ENCODE results near the gene DAW1.

DAW1 gene

DNA sequence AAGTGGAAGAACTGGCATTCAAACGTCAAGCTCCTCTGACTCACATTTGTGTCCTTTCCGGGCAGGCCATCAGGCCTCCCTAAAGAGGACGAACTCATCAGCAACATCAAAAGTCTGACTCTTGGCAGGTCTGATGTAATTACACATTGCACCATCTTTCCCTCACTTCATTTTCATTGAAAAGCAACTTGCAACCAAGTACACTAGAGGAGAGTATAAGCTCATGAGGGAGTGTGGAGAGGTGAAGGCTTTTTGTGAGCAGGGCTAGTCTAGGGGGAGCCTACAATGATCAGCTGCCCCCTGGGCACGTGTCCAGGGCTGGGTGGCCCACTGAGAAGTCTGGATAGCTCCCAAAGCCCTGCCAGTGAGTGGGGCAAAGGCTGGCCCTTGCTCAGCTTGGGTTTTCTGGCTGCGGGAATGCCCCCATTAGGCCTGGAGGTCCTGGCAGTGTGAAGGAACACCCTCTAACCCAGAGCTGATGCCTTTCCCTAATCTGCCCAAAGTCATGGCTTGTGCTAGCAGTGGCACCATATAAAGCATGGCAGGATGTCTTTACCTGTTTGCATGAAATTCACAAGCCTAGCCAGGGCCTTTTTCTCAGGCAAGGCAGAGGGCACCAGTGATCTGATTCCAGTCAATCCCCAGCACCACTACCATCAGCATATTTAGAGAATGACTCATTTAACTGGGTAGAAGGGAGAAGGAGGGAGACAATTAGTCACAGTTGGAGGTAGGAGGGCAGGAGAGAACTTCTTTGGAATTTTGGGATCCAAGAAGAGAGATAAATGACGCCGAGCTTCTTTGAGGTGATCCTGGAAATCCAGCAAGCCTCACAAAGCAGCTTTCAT is 8.5 kb upstream of the DAW1 start:
- no peak for DNase-seq

DNA sequence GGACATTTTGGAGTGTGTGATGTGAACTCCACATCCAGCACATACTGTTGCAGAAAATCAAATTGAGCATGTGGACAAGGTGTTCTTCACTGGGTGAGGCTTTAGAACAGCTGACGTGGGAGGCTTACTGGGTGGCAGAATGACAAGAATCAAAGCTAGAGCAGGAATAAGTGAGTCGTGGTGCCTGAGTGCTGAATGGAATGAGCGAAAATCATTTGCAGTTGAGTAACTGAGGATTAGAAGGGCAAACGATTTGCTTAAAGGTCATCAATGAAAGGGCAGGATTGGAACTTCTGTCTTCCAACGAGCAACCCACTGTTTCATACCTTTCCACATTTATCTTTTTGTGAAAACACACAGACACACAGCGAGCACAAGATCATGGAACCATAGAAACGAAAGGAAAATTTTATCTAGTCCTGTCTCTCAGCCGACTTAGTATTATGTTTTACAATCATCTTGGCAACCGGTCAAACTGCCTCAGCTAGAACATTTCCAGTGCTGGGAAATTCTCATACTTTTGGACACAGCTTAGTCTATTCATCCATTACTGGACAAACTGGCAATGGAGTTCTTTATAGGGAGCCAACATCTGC is 7.2 kb upstream of the DAW1 start:
- DNase-seq = no peak

DNA sequence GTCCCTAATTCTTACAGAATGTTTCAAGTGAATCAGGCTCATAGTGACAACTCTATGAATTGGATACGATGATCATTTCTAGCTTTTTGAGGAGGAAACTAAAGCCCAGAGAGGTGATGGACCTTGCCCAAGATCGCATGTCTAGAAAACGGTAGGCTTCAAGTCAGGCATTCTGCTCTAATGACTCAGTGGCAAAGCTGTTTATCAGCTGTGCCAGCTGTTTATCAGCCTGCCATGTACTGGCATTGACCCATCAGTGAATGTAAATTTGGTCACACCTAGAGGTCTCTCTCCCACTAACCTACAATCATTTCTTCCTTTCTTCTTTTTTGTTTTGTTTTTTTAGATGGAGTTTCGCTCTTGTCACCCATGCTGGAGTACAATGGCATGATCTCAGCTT is 6.1 kb upstream of the DAW1 start:
- no peak for DNase-seq

DNA sequence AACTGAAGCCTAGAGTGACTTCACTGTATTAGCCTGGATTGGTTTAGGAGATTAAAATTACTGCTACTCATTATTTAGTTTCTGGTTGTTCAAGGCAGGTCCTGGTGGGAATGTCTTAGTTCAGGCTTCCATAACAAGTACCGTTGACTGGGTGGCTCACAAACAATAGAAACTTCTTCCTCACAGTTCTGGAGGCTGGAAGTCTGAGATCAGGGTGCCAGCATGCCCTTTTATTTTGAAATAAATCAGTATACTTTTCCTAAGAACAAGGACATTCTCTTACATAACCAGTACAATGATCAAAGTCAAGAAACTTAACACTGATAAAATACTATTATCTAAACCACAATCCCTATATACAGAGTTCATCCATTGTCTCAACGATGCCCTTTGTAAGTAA is 4.0 kb upstream of the DAW1 start:
- no peak for DNase-seq

DNA sequence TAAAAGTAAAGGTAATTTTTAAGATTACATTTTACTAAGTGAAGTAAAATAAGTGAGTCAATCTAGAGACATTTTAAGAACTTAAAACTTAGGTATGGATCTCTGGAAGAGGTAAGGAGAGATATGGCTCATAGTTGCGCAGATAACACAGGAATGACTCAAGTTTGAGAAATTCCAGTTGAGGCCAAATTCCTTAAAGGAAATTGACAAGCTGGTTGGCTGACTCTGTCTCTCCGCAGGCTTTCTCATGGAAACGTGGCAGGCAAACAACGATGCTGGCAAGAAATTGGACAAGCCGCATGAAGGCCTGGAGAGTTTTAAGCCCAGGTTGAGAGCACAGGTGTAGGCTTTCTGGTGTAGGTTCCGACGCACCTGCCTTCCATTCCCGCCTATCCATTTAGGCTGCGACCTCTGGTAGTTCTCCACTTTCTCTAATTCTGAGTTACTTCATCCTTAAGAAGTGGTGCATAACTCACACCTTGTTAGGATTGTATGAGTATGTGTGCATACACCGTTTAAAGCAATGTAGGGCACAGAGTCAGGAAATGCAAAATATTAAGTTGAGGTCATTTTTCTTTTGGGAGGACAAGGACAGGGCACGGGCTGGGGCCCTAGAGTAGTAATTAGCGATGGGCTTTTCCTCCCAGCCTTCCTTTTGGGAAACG is 589 bp upstream of the DAW1 start:
- no peak for DNase-seq

DNA sequence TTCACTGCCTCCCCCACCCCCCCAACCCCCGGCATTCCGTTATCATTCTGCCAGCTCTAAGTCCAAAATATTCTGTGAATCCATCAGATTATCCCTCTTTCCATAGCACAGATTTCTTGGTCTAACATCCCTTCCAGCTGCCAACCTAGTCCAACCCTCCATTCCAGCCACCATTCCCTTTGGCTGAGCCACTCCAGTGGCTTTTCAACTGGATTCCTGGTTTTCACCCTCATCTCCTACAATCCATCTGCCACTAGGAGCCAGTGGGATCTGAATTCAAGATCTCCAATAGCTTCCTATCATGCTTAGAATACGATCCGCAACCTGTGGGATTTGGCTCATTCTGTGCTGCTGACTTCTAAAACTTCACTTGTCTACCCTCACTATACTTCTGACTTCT is 1.2 kb downstream of the DAW1 start:
- no peak for DNase-seq

DNA sequence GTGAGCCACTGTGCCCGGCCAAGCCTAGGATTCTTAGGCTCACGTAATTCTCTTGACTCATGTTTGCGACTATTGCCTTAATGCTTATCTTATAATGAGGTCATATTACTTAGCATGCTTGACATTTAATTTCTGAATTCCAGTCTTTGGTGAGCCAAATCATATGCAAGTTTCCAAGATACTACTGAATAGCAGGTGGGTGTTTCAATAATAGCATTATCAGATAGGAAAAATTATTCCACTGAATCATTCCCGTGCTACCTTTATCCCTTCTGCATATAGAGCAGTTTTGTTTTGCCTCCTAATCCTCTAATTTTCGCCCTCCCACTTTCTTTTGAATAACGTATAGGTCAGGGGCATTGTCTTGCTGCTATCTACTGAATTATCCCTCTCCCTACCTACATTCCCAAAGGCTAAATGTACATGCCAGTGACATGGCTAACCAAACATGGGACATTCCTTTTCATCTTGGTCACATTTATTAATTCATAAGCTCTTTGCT is 4.9 kb downstream of the DAW1 start:
- DNase-seq = no peak

DNA sequence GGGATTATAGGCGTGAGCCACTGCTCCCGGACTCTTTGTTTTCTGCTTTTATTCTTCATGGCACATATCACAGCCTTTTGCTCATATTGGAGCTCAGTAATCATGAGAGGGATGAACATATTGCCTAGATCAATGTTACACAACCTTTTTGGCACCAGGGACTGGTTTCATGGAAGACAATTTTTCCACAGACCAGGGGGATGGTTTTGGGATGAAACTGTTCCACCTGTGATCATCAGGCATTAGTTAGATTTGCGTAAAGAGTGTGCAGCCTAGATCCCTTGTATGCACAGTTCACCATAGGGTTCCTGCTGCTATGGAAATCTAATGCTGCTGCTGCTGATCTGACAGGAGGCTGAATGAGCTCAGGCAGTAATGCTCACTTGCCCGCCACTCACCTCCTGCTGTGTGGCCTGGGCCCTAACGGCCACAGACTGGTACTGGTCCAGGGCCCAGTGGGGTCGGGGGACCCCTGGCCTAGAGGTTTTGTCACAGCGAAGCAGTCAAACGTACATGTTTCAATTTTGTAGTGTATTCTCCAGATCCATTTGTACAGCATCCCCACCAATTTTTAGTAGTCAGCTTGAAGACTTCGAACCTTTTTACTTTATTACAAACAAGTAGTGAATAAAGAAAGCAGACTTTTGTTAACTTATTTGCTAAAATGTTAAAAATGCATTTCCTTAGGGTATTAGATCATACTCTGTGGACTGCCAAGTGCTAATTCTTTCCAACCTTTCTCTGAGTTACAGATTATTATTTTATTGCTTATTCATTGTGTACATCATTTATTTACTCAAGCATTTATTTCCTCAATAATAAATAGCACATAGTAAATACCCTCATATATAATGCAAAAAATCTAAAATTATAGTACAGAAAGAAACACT is 6.2 kb downstream of the DAW1 start:
- DNase-seq = no peak

DNA sequence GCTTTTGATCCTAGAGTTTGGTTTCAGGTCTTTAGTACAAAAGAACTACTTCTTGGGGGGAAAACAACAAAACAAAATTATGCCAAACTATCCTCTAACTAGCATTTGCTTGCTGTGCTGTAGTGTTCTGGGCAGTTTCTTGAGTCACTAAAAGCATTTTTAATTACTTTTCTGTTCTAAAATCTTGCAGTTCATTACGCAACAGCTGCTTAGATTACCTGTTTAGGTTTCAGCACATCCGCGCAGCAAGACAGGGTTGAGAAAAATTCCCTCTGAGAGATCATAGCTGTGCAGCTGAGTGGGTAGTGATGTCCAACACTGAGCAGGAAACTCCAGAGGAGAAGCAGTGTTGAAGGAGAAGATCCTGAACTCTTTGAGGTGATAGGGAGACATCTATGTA is 9.0 kb downstream of the DAW1 start:
- no peak for DNase-seq

DNA sequence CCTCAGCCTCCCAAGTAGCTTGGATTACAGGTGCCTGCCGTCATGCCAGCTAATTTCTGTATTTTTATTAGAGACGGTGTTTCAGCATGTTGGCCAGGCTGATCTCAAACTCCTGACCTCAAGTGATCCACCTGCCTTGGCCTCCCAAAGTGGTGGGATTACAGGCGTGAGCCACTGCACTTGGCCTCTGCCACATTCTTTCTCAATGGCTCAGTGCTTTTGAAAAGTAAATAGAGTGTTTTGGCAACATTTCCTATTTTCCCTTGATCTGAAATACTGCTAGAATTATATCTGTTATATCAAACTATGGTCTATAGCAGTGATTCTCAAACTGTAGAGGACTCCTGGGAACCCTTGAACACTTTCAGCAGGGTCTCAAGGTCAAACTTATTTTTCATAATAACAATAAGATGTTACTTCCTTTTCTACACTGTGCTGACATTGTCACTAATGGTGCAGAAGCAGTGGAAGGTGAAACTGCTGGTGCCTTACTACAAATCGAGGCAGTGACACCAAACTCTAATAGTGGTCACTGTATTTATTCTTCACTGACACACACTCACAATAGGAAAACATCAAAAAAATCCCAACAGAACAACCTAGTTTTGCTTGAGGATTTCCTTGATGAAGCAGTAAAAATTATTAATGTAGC is 10.6 kb downstream of the DAW1 start:
- DNase-seq = no peak

DNA sequence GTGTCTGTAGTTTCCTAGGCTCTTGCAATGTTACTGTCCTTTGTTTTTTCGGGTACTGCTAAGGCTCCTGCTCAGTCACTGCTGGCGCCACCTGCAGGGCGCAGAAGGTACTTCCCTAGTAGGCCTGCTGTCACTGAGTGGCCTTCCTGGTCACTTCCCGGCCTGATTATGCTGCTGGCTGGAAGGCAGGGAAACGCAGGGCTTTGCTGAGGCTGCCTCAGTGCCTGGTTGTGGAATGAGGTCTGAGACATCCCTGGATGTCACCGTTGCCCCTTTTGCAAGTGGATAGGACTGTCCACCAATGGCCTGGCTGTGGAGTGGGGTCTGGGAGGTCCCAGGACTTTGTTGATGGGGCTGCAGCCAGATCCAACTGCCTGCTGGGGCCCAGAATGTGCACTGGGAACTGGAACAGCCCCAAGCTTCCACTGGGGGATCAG is 13.1 kb downstream of the DAW1 start:
- DNase-seq = peak; percentile 40 to 46

DNA sequence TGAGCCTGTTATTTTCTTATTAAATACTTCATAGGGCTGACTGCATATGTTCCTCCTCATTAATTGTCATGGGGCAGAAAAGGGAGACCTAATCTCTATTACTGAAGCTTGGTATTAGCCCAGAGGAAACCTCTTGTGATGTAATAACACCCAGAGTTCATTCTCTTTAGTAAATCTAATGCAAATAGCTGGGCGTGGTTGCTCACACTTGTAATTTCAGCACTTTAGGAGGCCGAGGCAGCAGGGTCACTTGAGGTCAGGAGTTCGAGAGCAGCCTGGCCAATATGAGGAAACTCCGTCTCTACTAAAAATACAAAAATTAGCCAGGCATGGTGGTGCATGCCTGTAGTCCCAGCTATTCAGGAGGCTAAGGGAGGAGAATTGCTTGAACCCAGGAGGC is 14.7 kb downstream of the DAW1 start:
- no peak for DNase-seq

DNA sequence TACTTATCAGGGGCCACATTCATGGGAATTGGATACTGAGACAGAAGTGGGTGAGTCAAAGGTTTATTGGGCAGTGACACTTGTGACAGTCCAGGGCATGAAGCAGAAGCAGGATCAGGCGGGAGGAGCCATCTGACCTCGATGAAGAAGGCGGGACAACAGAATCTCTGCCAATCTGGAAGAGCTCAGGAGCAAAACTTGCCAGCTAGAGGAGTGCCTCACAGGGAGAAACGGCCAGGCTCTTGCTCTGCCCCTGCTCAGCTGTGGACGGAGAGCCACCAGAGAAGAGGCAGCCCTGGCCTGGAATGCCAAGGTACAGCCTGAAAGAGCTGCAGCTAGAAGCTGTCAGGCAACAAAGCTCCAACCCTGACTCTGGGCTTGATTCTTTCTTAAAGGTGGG is 16.9 kb downstream of the DAW1 start:
- DNase-seq = no peak

DNA sequence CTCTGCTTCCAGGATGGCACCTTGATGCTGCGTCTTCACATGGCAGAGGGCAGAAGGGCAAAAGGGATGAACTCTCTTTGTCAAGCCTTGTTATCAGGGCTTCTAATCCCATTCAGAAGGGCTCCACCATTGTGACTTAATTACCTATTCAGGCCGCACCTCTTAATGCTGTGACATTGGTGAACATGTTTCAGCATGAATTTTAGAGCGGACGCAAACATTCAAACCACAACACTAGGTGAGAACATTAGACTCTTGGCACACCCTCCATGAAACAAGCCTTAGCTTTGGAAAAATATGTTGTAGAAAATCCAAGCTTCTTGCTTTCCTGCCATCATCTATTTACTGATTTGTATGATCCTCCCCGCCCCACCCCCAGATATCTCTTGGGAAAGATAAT is 17.9 kb downstream of the DAW1 start:
- no peak for DNase-seq

DNA sequence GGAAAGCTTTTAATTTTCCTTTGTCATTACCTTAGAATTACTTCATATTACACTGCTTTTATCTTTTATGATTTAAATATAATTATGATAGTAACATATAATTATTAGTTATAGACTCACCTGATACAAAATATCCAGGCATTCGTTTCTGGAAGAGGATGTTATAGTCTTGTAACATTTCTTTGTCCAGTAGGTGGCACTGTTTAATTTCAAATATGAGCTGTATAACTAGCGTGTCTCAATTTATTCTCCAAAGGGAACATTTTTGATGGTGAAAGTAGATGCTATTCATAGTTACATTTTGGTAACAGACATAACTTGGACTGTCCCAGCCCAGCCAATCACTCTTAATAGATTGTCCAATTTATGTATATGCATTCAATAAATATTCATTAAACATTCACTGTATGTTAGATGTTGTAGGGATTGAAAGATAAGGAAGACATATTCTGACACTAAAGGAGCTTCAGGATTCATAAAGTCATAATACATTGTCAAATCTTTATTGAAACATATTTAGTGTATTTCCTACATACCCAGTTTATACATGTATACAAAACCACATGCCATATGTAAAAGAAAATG is 19.2 kb downstream of the DAW1 start:
- DNase-seq = peak; percentile 33 to 41

DNA sequence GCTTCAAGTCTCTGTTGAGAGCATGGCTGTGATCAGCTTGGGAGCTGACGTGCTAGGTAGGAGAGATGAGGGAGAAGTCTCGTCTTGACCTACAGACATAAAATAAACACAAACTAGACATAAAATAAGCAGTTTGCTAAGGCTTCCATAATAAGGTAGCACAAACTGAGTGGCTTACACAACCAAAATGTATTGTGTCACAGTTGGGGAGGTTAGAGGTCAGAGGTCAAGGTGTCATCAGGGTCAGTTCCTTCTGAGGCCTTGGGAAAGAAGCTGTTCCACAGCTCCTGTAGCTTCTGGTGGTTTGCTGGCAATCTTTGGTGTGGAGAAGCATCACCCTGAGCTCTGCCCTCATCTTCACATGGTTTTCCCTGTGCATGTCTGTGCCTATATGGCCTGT is 20.2 kb downstream of the DAW1 start:
- DNase-seq = no peak

DNA sequence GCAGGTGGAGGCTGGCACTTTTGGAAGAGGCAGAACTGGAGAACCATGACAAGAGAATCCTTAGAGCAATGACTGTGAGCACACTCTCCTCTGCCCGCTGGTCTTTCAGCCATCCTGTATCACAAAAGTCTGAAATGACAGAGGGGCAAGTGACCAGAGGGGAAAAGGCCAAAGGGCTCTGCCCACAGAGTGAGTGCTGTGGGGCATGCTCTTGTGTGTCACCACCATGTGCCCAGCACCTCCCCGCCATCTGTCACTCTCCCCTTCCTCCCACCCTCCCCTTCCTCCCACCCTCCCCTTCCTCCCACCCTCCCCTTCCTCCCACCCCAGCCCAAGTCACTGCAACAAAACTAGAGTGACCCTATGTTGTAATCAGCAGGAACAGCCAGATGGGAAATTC is 31.9 kb downstream of the DAW1 start:
- DNase-seq = no peak

DNA sequence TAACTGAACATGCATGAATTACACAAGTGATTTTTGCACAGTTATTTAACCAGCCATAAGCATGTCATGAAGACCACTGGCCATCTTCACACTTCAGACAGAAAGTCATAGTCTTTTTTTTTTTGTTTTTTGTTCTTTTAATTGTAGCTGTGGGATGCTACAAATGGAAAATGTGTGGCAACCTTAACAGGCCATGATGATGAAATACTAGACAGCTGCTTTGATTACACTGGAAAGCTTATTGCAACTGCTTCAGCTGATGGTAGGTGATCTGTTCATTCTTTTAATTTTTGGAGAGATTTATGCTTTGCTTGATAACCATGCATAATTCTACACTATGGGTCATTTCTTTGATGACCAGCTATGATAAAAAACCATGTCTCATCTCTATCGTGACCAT is 35.6 kb downstream of the DAW1 start:
- DNase-seq = no peak

DNA sequence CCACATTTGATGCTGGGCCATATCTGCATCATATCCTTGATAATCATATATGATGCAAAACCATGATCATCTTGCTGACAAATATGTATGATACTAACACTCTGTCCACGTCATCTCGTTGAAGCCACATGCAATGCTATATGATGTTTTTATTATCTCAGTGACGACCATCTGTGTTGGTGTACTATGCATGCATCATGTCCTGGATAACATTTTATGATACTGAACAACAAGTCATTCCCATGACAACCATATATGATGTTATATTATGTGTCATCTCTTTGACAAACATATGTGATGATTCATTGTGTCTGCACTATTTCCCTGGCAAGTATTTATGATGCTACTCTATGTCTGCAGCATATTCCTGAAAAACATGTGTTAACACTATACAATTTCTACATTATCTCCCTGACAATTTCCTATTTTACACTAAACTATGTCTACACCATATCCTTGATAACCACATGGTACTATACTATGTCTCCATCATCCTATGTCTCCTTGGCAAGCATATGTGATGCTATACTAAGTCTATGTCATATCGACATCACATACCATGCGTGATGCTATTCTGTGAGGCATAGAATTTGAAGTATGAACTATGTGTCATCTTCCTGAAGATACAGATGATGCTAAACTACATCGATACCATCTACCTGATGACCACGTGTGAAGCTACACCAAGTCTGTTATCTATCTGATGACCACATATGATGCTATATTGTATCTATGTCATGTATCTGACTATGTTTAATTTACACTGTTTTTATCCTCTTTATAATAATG is 37.0 kb downstream of the DAW1 start:
- DNase-seq = no peak

DNA sequence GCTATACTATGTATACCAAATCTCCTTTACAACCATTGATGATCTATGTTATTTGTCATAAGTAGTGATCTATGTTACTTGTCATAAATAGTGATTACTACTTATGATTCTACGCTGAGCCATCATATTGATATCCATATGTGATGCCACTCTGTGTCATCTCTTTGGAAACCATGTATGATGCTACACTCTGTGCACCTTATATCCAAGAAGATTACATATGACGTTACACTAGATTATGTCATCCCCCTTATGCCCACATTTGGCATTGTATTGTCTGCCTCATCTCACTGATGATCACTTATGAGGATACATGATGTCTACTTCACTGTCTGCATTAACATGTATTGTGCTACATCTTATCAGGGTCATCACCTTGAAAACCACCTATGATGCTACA is 42.9 kb downstream of the DAW1 start:
- DNase-seq = no peak

DNA sequence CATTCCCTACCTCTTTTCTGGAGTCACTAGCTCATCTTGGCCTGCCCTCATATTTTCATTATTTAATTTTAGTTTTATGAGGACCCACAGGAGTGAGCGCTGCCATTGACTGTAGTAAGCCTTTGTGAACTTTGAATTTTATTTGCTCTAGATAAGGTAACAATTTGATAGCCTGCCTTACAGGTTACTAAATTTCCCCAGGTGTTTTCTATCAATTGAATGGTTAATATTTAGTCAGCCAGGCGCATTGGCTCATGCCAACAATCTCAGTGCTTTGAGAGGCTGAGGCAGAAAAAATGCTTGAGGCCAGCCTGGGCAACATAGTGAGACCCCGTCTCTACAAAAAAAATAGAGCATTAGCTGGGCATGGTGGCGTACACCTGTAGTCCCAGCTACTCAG is 50.2 kb downstream of the DAW1 start:
- DNase-seq = no peak
